Osteocyte (in vitro differentiated cells): ENCODE measurements around the gene SWSAP1. TPM values are rescaled to one million over a fixed set of nuclear protein-coding genes. Genes with fewer than 3 reads are reported as not detected.
"Not testable (repeated sequence)": the region's sequence is repeated elsewhere in the genome, so short reads cannot be mapped to it uniquely, and the experiment has no call there.

Experiments
- DNase-seq: peaks from one replicate; pipeline ENCODE4 v3.0.0; 2021; ENCODE audit warnings: mixed read lengths; ENCODE audit not compliant: unreplicated experiment; ENCODE audit errors: extremely low spot score
- H3K27ac Mint-ChIP-seq: one replicate; pipeline ENCODE4 v1.8.0; 2021; ENCODE audit warnings: mild to moderate bottlenecking, mixed read lengths; ENCODE audit not compliant: unreplicated experiment
- H3K27me3 Mint-ChIP-seq: one replicate; pipeline ENCODE4 v1.8.0; 2021; ENCODE audit warnings: mixed read lengths; ENCODE audit not compliant: unreplicated experiment
- H3K36me3 Mint-ChIP-seq: one replicate; pipeline ENCODE4 v1.8.0; 2021; ENCODE audit warnings: mixed read lengths; ENCODE audit not compliant: unreplicated experiment
- H3K4me1 Mint-ChIP-seq: one replicate; pipeline ENCODE4 v1.8.0; 2021; ENCODE audit warnings: mixed read lengths; ENCODE audit not compliant: unreplicated experiment
- H3K4me3 Mint-ChIP-seq: one replicate; pipeline ENCODE4 v1.8.0; 2021; ENCODE audit warnings: mild to moderate bottlenecking, moderate library complexity, mixed read lengths; ENCODE audit not compliant: unreplicated experiment
- H3K9me3 Mint-ChIP-seq: one replicate; pipeline ENCODE4 v1.8.0; 2021; ENCODE audit warnings: mixed read lengths; ENCODE audit not compliant: unreplicated experiment
- total RNA-seq: library from RNA; stranded (reverse); gene quantifications from 2 replicates; pipeline ENCODE4 v1.2.1, GENCODE V29; 2021
- TF ChIP-seq, protein P1 (sequence below): fragments of 200-600 bp; sonication (generic); IDR thresholded peaks from 2 replicates; pipeline ENCODE4 v1.5.0; 2021; ENCODE audit warnings: antibody characterized with exemption, mild to moderate bottlenecking, moderate library complexity

SWSAP1 gene
- total RNA-seq, 1 donor from 2014 or later = 1.3 TPM

DNA sequence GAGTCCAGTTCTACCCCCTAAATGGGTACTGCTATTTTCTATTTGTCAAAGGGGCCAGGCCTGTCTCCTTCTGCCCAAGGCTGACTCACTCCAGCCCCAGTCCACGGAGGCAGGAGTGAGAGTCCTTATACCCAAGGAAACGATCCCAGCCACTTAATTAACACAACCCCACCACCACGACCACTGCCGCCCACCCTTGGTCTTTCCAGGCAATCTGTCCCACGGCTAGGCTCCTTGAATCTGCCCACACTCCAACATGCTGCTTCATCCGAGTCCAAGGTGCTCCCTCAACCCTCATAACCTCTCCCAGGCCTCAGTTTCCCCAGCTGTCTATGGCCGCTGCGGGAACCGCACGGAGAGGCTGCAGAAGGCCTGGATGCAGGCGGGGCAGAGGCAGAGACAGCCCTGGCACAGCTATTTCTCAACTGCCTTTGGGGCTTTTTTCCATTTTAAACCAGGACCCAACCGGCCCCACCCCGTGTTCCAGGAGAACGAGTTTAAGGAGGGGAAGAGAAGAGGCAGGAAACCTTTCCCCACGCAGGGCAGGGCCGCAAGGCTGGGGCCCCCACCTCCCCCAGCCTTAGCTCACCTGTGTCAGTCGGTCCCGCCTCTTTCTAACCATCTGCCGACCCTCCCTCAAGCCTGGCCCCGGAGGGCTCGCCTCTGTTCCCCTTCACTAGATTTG, 35.8 kb upstream of the SWSAP1 start:
- H3K9me3 Mint-ChIP-seq = no peaks in the 10 kb centered on the region
- H3K4me1 Mint-ChIP-seq = peaks cover 17% of the 10 kb centered on the region
- no peaks in the 10 kb centered on the region for H3K27me3 Mint-ChIP-seq
- peak overlapping the region; percentile 34 for H3K27ac Mint-ChIP-seq
- no peak for DNase-seq
- TF ChIP-seq, protein P1, sequence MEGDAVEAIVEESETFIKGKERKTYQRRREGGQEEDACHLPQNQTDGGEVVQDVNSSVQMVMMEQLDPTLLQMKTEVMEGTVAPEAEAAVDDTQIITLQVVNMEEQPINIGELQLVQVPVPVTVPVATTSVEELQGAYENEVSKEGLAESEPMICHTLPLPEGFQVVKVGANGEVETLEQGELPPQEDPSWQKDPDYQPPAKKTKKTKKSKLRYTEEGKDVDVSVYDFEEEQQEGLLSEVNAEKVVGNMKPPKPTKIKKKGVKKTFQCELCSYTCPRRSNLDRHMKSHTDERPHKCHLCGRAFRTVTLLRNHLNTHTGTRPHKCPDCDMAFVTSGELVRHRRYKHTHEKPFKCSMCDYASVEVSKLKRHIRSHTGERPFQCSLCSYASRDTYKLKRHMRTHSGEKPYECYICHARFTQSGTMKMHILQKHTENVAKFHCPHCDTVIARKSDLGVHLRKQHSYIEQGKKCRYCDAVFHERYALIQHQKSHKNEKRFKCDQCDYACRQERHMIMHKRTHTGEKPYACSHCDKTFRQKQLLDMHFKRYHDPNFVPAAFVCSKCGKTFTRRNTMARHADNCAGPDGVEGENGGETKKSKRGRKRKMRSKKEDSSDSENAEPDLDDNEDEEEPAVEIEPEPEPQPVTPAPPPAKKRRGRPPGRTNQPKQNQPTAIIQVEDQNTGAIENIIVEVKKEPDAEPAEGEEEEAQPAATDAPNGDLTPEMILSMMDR = no peak
- peaks cover 4% of the 10 kb centered on the region for H3K36me3 Mint-ChIP-seq
- peak overlapping the region; percentile 63 for H3K4me3 Mint-ChIP-seq

DNA sequence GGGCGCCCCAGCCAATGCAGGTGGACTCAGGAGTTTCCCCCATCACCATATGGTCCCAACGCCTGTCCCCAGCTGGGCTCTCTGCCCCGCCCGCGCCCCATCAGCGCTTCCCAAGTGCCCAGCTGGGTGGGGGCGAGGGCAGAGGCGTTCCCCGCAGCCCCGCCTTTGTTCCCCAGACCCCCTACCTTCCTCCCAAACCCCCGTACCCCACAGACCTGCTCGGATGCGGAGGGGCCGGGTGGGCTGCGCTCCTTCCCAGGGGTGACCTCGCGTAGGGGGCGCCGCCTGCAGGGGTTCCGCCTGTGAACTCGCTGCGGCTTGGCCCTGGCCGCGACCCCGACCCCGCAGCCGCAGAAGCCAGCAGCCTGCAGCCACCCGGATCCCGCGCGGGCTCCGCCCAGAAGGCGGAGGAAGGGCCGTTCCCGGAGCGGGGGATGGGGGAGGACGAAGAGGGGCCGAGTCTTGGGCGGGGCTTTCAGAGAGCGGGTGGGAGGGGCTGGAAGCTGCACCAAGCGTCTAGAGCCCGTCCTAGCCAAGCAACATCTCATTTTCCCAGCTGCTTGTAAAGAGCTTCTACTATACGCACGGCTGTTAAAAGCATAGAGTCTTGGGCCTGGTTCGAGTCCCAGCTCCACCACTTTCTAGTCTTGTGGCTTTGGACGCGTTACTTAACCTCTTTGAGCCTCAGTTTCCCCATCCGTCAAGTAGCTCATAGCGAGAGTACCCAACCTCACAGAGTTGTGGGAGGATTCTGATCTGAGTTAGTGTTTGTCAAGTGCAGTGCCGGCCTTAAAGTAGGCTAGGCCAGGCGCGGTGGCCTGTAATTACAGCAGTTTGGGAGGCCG, 35.0 kb upstream of the SWSAP1 start, which contains the start of gene RAB3D:
RAB3D (minus strand) TSS at position 404 of the 845 bp plus-strand sequence. CDS start 2,258 bp downstream, outside the sequence.
- Mint-ChIP-seq H3K36me3 (peaks cover 4% of the 10 kb centered on the region), H3K4me3 (peak within 1 kb of the TSS; percentile 63), H3K4me1 (peaks cover 23% of the 10 kb centered on the region), H3K27ac (peak within 1 kb of the TSS; percentile 34), H3K27me3 (no peaks in the 10 kb centered on the region), H3K9me3 (no peaks in the 10 kb centered on the region)
- TF ChIP-seq, protein P1 = no peak
- peak; percentile 91 for DNase-seq

DNA sequence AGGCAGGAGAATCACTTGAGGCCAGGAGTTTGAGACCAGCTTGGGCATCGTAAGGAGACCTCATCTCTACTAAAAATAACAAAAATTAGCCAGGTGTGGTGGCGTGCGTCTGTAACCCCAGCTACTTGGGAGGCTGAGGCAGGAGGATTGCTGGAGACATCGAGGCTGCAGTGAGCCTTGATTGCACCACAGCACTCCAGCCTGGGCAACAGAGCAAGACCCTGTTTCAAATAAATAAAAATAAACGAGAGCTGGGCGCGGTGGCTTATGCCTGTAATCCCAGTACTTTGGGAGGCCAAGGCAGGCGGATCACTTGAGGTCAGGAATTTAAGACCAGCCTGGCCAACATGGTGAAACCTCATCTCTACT, 34.4 kb upstream of the SWSAP1 start:
- H3K27ac Mint-ChIP-seq, DNase-seq, H3K27me3 Mint-ChIP-seq, H3K9me3 Mint-ChIP-seq, H3K36me3 Mint-ChIP-seq: not testable (repeated sequence)
- H3K4me1 Mint-ChIP-seq = peaks cover 29% of the 10 kb centered on the region
- peak overlapping the region; percentile 40 for H3K4me3 Mint-ChIP-seq

DNA sequence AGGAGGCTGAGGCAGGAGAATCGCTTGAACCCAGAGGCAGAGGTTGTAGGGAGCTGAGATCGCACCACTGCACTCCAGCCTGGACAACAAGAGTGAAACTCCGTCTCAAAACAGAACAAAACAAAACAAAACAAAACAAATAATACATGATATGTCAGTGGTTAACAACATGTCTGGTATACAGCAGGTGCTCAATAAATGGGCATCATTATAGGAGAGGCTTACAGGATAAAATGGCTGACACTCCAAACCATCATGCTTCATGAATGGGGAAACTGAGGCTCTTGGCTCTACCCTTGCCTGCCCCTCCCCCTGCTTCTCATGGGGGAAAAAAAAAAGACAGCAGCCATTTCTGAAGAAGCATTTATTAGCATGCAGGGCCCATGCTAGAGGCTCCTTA, 32.0 kb upstream of the SWSAP1 start:
- no peak overlapping the region for H3K27ac Mint-ChIP-seq
- H3K36me3 Mint-ChIP-seq = no peaks in the 10 kb centered on the region
- H3K27me3 Mint-ChIP-seq = no peaks in the 10 kb centered on the region
- no peak for DNase-seq
- TF ChIP-seq, protein P1 = no peak
- peaks cover 42% of the 10 kb centered on the region for H3K4me1 Mint-ChIP-seq
- no peak overlapping the region for H3K4me3 Mint-ChIP-seq
- H3K9me3 Mint-ChIP-seq = no peaks in the 10 kb centered on the region

DNA sequence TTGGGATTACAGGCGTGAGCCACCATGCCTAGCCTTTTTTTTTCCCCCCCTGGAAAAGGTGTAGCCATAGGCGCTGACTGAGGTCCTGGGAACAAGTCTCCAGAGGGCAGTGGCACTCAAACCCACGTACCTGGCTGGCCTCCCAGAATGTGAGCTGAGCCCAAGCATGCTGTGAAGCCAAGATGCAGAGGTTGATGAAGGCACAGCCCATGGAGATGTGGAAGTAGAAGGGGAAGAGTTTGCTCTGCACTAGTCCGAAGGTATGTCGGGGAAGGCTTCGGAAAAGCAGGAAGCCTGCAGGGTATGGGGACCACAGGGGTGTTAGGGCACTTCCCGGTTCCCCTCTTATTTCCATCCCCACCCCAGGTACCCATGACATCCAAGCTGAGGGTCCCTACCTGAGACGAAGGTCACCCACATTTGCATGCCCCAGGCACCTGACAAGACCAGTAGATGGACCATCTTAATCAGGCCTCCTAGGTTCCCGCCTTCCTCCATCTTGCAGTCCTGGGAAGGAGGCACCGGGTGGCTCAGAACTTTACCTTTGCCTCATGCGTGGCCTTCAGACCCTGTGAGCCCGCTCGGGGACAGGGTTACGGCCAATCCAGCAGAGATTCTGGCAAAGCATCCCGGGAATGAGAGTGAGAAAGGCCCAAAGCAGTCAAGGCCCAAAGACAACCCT, 29.2 kb upstream of the SWSAP1 start:
- Mint-ChIP-seq H3K36me3 (peaks cover 3% of the 10 kb centered on the region), H3K4me1 (peaks cover 31% of the 10 kb centered on the region), H3K27me3 (no peaks in the 10 kb centered on the region), H3K9me3 (peaks cover 7% of the 10 kb centered on the region), H3K4me3 (peak overlapping the region; percentile 91), H3K27ac (peak overlapping the region; percentile 94)
- TF ChIP-seq, protein P1 = no peak
- DNase-seq = no peak
